H1 (cell line): ENCODE results near the gene TCF25. TPM values are rescaled to one million over a fixed set of nuclear protein-coding genes. Genes with fewer than 3 reads are reported as not detected.

Experiments
- CBX8 ChIP-seq: fragments of 300-800, 300-1000 bp; sonication (generic); IDR thresholded peaks from 2 replicates; pipeline ENCODE4 v1.7.1; 2016; ENCODE audit warnings: low read depth, low read length, borderline replicate concordance
- EZH2 ChIP-seq: fragments of 200-600 bp; sonication (generic); IDR thresholded peaks from 2 replicates; pipeline ENCODE4 v1.7.1; 2012; ENCODE audit warnings: low read depth, mild to moderate bottlenecking, moderate library complexity, low read length, inconsistent platforms; ENCODE audit not compliant: severe bottlenecking
- JUN ChIP-seq: IDR thresholded peaks from 2 replicates; pipeline ENCODE4 v1.6.1; 2011; ENCODE audit warnings: low read depth, mild to moderate bottlenecking, improper control_type of control experiment, low read length
- MAFK ChIP-seq: IDR thresholded peaks from 2 replicates; pipeline ENCODE4 v1.6.1; 2012; ENCODE audit warnings: low read depth, mild to moderate bottlenecking, improper control_type of control experiment, low read length
- NRF1 ChIP-seq: IDR thresholded peaks from 2 replicates; pipeline ENCODE4 v1.6.1; 2011; ENCODE audit warnings: mild to moderate bottlenecking, low read depth, low read length, improper control_type of control experiment
- SP1 ChIP-seq: IDR thresholded peaks from 2 replicates; pipeline ENCODE4 v1.6.1; 2011; ENCODE audit warnings: low read depth, low read length
- SP2 ChIP-seq: IDR thresholded peaks from 2 replicates; pipeline ENCODE4 v1.6.1; 2012; ENCODE audit warnings: mild to moderate bottlenecking, low read length, inconsistent platforms
- TEAD4 ChIP-seq: IDR thresholded peaks from 2 replicates; pipeline ENCODE4 v1.6.1; 2012; ENCODE audit warnings: low read depth, low read length, inconsistent platforms, mixed read lengths
- polyA plus RNA-seq, 7 experiments: library from polyadenylated mRNA; depleted of rRNA in 3 of 7; stranded (reverse) in 5 of 7; unstranded in 2 of 7; fragments of >200 nt in 5 of 7; fragments of 200-250 nt in 2 of 7; gene quantifications; 1 replicate in 5 of 7; 2 replicates in 1 of 7; 4 replicates in 1 of 7; pipeline versions ENCODE4 v1.2.1 to v1.2.3, GENCODE V29; 2011 to 2013; ENCODE audit warnings: missing spikeins in 2 of 7, mixed read lengths in 2 of 7
- total RNA-seq: library from RNA; stranded (reverse); fragmentation: NEBNext Ultra II Directional; extraction: Animal tissue kit (Norgen Biotek cat#: 25700); gene quantifications from 2 replicates; pipeline ENCODE4 v1.2.1, GENCODE V29; 2021

TCF25 gene
- total and polyA plus RNA-seq, 2 of the 8 experiments (the other 6 are each of a cell fraction or from before 2014, with no cell fraction given): 78.1 to 102 TPM

- TF ChIP-seq SP1 (no peak), NRF1 (no peak), JUN (no peak), EZH2 (no peak), MAFK (no peak), TEAD4 (no peak), SP2 (no peak), CBX8 (no peak)
- TF ChIP-seq, all 59 proteins: peak for 0
These were observed 46.6 kb upstream of the TCF25 start (continued) for GRCh38 chr16:89826531-89827382.
